M059J (cell line): ENCODE measurements around the gene PSORS1C2. TPM values are rescaled to one million over a fixed set of nuclear protein-coding genes. Genes with fewer than 3 reads are reported as not detected.
A peak's percentile ranks its signal among the peaks of the same experiment; 100 is the strongest.

Experiments
- DNase-seq: peaks from one replicate; pipeline ENCODE4 v3.0.0-alpha.2; 2012; ENCODE audit warnings: low read depth
- total RNA-seq: library from RNA; depleted of rRNA; stranded (reverse); fragments of >200 nt; shearing (Covaris generic); gene quantifications from 2 replicates; pipeline ENCODE4 v1.2.3, GENCODE V29; 2014; rRNA removed

Gene PSORS1C2
- total RNA-seq, 1 experiment from 2014 or later, result not detected

DNA sequence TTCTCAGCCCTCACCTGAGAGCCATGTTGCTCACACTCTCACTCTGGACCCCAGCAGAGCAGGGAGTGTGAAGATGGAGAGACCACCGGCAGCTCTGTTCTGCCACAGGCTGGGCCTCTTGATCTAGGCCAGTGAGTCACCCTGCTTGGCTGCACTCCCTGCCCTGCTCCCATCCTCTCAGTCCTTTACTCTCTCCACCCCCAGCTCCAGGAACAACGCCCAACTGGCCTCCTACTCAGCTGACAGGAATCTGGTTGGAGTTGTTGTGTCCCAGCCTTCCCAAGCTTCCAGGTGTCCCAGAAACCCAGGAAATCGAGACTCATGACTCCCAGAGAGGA is 24.4 kb downstream of the PSORS1C2 start, which contains the start of gene PSORS1C1:
TSS of gene PSORS1C1 (plus strand) at position 260 of the 338 bp plus-strand sequence. CDS start 14,833 bp downstream, outside the sequence.
- DNase-seq, result peak; percentile 98

DNA sequence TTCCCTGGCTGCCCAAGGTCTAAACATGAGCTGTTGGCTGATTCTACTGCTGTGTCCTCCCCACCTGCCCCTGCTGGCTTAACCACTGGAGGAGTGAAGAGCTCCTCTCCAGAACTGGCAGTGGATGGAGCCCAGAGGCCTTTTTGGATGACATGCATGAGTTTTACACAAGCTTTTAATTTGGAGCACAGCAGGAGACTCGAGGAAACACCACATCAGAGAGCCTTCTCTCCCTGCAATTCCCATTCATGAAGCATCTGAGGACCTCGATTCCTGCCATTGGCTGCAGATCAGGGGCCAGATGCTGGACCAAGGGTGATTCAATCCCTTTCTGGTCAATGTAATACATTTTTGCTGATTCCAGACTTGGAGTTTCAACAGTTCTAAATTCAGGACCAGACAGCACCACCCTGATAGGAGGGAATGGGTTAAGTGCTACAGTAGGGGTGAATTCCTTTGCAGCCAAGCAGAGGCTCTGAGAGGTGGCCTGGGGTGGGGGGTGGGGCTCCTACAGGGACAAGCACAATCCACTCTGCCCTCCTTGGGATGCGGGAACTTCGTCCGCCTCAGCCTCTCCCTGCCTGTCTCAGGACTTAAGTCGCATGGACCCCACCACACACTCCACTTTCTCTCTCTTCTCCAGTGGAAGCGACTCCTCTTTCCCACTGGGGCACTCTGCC is 24.9 kb downstream of the PSORS1C2 start:
- DNase-seq, result peak; percentile 44

DNA sequence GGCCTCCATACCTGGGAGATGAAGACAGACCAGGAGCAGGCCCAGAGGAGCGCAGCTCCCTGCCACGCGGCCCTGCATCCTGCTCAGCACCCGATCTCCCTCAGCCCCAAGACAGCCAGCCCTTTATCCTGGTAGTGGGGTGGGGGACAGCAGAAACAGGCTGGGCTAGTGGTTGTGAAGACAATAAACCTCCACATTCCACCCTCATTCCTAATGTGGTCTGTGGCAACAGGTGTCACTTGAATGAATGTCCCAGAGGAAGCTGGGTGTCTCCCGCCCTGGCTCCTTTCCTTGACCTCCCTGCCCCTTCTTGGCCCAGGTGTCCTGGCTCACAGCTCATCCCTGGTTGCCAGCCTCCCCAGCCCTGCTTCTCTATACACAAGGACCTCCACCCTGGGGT is 26.4 kb downstream of the PSORS1C2 start, which contains the start of gene C6orf15:
TSS of gene C6orf15 (minus strand) at position 98 of the 400 bp plus-strand sequence. CDS start at position 78, 20 bp downstream.
- no peak for DNase-seq

GRCh38 chr6:31111712-31112111 is 27.2 kb downstream of the PSORS1C2 start:
- DNase-seq, result no peak

DNA sequence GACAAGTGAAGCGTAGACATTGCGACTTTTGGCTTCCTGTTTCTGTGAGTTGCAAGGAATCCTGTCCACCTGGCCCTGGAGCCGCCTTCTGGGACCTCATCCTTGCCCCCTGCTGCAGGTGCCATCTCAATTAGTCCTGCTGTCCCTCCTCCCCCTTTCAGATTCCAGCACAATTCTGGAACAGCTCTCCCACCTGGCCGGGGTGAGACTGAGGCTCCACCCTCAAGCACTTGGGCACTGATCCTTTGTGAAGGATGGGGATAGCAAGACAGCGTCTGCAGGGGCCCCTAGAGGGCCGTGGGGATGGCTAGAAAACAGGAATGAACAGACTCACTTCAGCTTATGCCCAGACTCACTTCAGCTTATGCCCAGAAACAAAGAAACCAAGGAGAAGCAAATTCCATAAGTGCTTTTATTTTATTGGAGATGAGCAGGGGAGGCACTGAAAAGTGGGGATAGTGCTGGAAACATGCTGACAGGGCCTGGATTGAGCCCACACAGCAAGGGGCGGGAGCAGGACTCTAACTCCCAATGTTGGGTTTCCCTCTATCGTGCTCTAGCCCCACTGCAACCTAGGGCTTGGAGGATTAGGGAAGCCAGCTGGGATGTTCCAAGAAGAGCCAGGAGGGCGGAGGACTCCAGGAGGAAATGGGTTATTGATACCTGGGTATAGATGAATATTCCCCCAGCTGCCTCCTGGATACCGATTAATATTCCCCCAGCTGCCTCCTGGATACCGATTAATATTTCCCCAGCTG is 27.9 kb downstream of the PSORS1C2 start:
- DNase-seq, result no peak

- no peak for DNase-seq
These were observed 31.8 kb downstream of the PSORS1C2 start for GRCh38 chr6:31107052-31107451.

GRCh38 chr6:31103136-31103535 is 35.7 kb downstream of the PSORS1C2 start:
- DNase-seq, result no peak

DNA sequence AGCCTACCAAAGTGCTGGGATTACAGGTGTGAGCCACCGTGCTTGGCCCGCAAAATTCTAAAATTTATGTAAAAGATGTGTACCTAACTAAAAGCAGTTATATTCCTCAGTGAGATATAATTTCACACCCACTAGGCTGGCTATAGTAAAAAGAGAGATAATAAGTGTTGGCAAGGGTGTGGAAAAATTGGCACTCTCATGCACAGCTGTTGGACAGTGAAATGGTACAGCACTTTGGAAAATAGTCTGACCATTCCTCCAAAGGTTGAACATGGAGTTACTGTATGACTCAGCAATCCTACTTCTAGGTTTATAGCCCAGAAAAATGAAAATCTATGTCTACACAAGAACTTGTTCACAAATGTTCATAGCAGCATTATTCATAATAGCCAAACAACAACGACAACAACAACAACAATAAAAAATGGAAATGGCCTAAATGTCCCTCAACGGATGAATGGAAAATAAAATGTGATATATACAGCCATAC is 40.4 kb downstream of the PSORS1C2 start:
- DNase-seq, result no peak

DNA sequence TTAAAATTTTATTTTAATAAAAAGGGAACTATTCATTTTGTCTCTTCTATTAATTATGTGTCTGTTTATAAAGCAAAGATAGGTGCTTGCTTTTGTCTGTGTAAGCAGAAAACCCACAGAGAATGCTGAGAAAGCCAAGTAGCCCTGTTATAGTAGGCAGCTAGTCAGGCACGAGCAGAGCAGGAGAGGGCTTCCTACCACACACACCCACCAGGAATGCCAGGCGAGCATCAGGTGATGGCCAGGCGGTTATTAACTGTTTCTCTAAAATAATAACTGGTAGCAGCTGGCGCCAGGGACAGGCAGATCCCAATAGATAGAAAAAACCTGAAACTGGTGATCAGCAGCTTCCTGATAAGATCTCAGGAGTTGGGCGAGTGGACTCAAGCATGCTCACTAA is 42.2 kb downstream of the PSORS1C2 start:
- DNase-seq, result no peak

- no peak for DNase-seq
These were observed 42.7 kb downstream of the PSORS1C2 start for GRCh38 chr6:31096215-31096614.

DNA sequence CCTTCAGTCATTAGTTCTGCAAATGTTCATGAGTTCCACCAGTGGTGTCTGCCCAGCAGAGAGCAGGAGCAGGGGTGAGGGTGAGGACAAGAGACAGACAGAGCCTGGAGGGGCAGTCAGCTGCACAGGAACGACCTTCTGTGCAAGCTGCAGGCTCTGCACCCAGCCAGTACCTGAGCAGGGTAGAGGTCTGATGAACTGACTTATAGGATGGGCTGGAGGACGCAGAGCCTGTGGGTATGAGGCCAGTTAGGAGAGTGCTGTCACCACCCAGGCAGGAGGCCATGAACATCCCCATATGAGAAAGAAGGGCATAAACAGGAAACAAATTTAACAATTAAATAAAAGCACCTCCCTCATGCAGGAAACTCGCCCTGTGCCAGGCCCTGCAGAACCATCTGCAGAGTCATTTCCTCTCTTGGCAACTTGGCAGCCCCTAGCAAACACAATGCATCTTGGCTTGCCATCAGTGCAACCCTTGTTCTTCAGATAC is 44.4 kb downstream of the PSORS1C2 start:
- DNase-seq, result peak; percentile 75

- DNase-seq, result no peak
These were observed 45.9 kb downstream of the PSORS1C2 start for GRCh38 chr6:31092769-31093505.

- no peak for DNase-seq
These were observed 46.6 kb downstream of the PSORS1C2 start for GRCh38 chr6:31092238-31092637.

- DNase-seq, result no peak
These were observed 47.2 kb downstream of the PSORS1C2 start for GRCh38 chr6:31091680-31092079.

GRCh38 chr6:31090973-31091364 is 47.9 kb downstream of the PSORS1C2 start:
- DNase-seq, result no peak

DNA sequence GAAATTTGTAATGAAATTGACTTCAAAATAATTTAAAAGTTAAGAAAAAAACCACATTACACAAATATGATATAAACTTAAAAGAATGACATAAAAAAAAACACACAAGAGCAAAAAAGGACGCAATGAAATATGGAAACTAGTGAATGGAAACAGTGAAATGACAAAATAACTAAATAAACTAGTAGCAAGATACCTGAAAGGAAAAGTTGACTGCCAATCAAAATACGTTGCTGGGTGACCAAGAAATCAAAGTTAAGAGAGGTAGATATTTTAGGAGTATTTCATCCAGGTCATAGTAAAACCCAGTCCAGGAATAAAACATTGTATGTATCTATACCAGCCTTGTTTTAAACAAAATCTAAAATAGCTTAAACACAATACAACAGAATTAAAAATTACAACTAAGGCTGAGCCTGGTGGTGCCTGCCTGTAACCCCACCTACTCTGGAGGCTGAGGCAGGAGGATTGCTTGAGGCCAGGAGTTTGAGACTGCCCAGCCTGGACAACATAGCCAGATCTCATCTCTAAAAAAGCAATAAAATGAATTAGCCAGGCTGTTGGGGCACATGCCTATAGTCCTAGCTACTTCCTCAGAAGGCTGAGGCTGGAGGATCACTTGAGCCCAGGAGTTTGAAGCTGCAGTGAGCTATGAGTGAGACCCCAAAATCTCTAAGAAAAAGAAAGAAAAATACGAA is 48.4 kb downstream of the PSORS1C2 start:
- no peak for DNase-seq

Other genes with a start within 250 kb of the PSORS1C2 start
- gene GTF2H4, start 230.9 kb downstream of the PSORS1C2 start, total RNA-seq, result 11.4 and 17.7 TPM in 2 replicates
- 7.4 and 10.1 TPM in 2 replicates for gene VARS2, start 224.8 kb downstream of the PSORS1C2 start, total RNA-seq
- not detected in 2 replicates for gene SFTA2, start 206.9 kb downstream of the PSORS1C2 start, total RNA-seq
- gene MUCL3, start 198.1 kb downstream of the PSORS1C2 start, total RNA-seq, result not detected in 2 replicates
- not detected in 2 replicates for gene MUC21, start 155.3 kb downstream of the PSORS1C2 start, total RNA-seq
- gene MUC22, start 128.6 kb downstream of the PSORS1C2 start, total RNA-seq, result not detected in 2 replicates
- gene C6orf15, start 26.5 kb downstream of the PSORS1C2 start, total RNA-seq, result not detected in 2 replicates
- 0.15 and 8.3 TPM in 2 replicates for gene PSORS1C1, start 24.3 kb downstream of the PSORS1C2 start, total RNA-seq
- gene CDSN, start 18.6 kb downstream of the PSORS1C2 start, total RNA-seq, result not detected in 2 replicates
- gene CCHCR1, start 18.7 kb upstream of the PSORS1C2 start, total RNA-seq, result 25.5 and 25.9 TPM in 2 replicates
- gene TCF19, start 19.5 kb upstream of the PSORS1C2 start, total RNA-seq, result 84.1 and 130 TPM in 2 replicates
- 0.39 TPM in 1 of 2 replicates, not detected in the other for gene POU5F1, start 31.6 kb upstream of the PSORS1C2 start, total RNA-seq
- gene HLA-C, start 133.0 kb upstream of the PSORS1C2 start, total RNA-seq, result 2,132 and 2,500 TPM in 2 replicates
- gene HLA-B, start 218.1 kb upstream of the PSORS1C2 start, total RNA-seq, result 5,375 and 6,541 TPM in 2 replicates